ENCODE data around the gene NAALADL2.

DNA sequence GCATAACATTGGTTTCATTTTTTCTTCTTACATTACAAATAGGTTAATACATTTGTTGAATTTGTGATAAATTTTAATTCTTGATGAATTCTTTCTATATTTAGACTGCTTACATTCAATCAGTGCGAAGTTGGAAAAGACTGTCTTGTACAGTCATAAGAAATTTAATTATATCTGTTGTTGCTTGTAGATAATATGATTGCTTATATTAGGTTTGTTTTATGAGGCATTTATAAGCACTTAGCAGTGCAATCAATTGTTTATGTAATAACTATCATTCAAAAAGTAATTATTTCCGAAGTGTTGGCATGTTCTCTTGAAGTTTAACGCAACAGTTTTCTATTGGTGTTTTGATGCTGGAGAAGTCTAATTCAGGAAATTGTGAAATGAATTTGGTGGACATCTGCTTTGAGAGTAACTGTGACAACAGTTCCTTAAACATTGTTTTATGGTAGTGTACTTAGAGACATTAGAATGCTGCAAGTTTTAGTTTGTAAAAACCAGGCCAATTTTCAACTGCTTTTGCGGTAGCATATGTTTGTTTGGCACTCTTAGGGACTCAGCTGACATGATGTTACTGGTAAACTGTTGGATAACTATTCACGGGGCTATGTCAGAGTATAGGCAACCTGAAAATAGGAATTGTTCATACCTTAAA lies 99.7 kb downstream of the NAALADL2 start:
- TF ChIP-seq CTCF (IDR thresholded peaks at IDR 0.05) (no peak), EP300 (IDR thresholded peaks at IDR 0.05) (no peak), POLR2AphosphoS5 (IDR thresholded peaks at IDR 0.05) (no peak), POLR2A (IDR thresholded peaks at IDR 0.05) (no peak)

Measured in upper lobe of left lung (tissue), 4 donors.